ENCODE measurements around the gene EHBP1. TPM values are rescaled to one million over a fixed set of nuclear protein-coding genes. Genes with fewer than 3 reads are reported as not detected.

The EHBP1 gene
- 56.7 and 72.0 TPM in 2 replicates for total RNA-seq

GRCh38 chr2:62705007-62705829 is at the start of gene EHBP1:
EHBP1 (plus strand) TSS chr2:62705713; CDS start chr2:62707192, 1,479 bp downstream.

GRCh38 chr2:63050334-63051041 is 345.0 kb downstream of the EHBP1 start, which contains the start of gene OTX1:
OTX1 (plus strand) TSS chr2:63050830; CDS start chr2:63052991, 2,161 bp downstream.

Other genes starting within 250 kb of the EHBP1 start
- 2.3 and 2.6 TPM in 2 replicates for gene TMEM17, start 199.5 kb upstream of the EHBP1 start, total RNA-seq